HCT116 (cell line): ENCODE measurements around the gene FAM53A. TPM values are rescaled to one million over a fixed set of nuclear protein-coding genes. Genes with fewer than 3 reads are reported as not detected.

Experiments
- ATAC-seq: fragments of 200-7000 bp; cut with Tn5 transposase; 2 replicates; pipeline ENCODE4 v1.9.1; 2020; ENCODE audit warnings: mild to moderate bottlenecking, moderate library complexity
- BruUV-seq: library from RNA; stranded (reverse); fragments of 400-500 nt; replicated peaks from 2 replicates; lab custom pipeline; 2021; lab: Mats Ljungman, UMichigan
- CTCF ChIA-PET: fragments of 300-600 bp; sonication (Branson Sonifier 250); formaldehyde crosslinking; loops from one replicate; lab custom pipeline; 2021; ENCODE audit warnings: antibody characterized with exemption; lab: Charles Lee
- POLR2A ChIA-PET: fragments of 300-600, 350-600 bp; sonication (Branson Sonifier 250); formaldehyde crosslinking; loops from one replicate; lab custom pipeline; 2021; ENCODE audit warnings: antibody characterized with exemption; lab: Charles Lee
- RAD21 ChIA-PET, 2 experiments: fragments of 300-600 bp; sonication (Branson Sonifier 250); formaldehyde crosslinking; loops; one replicate each; lab custom pipeline; 2023; ENCODE audit warnings: low total read pairs in 2 of 2; ENCODE audit not compliant: uncharacterized antibody in 2 of 2, unreplicated experiment in 2 of 2, low non-redundant PET in 1 of 2; lab: Charles Lee
- DNase-seq: peaks from one replicate; pipeline ENCODE4 v3.0.0-alpha.2; 2010; ENCODE audit warnings: low read depth, low spot score
- H2AFZ ChIP-seq: fragments of 200-600 bp; shearing (Covaris generic), sonication (generic); 2 replicates; pipeline ENCODE4 v1.6.1; 2017; ENCODE audit warnings: low read depth, mixed run types, mixed read lengths, antibody characterized with exemption, low read length; ENCODE audit not compliant: poor library complexity, severe bottlenecking
- H3K27ac ChIP-seq: 2 replicates; pipeline ENCODE4 v1.5.1; 2012; ENCODE audit warnings: low read depth, low read length
- H3K27me3 ChIP-seq: fragments of 200-600 bp; sonication (generic); 2 replicates; pipeline ENCODE4 v1.6.1; 2016; ENCODE audit warnings: mixed run types, low read length, mixed read lengths; ENCODE audit not compliant: insufficient read depth
- H3K36me3 ChIP-seq, 2 experiments: fragments of 200-500 bp in 1 of 2; fragments of 200-600 bp in 1 of 2; sonication (Bioruptor generic) in 1 of 2; sonication (generic) in 1 of 2; 2 replicates each; pipeline versions ENCODE4 v1.5.1 to v1.6.1; 2014 to 2016; ENCODE audit warnings: low read length in 2 of 2, inconsistent platforms in 1 of 2, mixed read lengths in 1 of 2, mixed run types in 1 of 2; ENCODE audit not compliant: insufficient read depth in 2 of 2, control insufficient read depth in 1 of 2
- H3K4me1 ChIP-seq, 2 experiments: fragments of 200-600 bp in 1 of 2; sonication (generic) in 1 of 2; 2 replicates each; pipeline versions ENCODE4 v1.5.1 to v1.6.1; 2012 to 2017; ENCODE audit warnings: low read length in 2 of 2, inconsistent platforms in 1 of 2, mild to moderate bottlenecking in 1 of 2, mixed read lengths in 1 of 2, mixed run types in 1 of 2, moderate library complexity in 1 of 2; ENCODE audit not compliant: insufficient read depth in 2 of 2, control insufficient read depth in 1 of 2
- H3K4me2 ChIP-seq: fragments of 200-600 bp; sonication (generic); 2 replicates; pipeline ENCODE4 v1.6.1; 2017; ENCODE audit warnings: mixed run types, low read length, mixed read lengths
- H3K4me3 ChIP-seq, 2 experiments: fragments of 200-600 bp in 1 of 2; sonication (generic) in 1 of 2; replicated peaks in 1 of 2; 2 replicates each; pipeline ENCODE4 v1.5.1; 2011 to 2016; ENCODE audit warnings: low read length in 2 of 2, control low read depth in 1 of 2, low read depth in 1 of 2, mild to moderate bottlenecking in 1 of 2, mixed read lengths in 1 of 2, mixed run types in 1 of 2
- H3K79me2 ChIP-seq: fragments of 200-600 bp; sonication (generic); 2 replicates; pipeline ENCODE4 v1.6.1; 2017; ENCODE audit warnings: mild to moderate bottlenecking, mixed run types, low read length, moderate library complexity, mixed read lengths; ENCODE audit not compliant: insufficient read depth
- H3K9ac ChIP-seq: fragments of 200-600 bp; sonication (generic); 2 replicates; pipeline ENCODE4 v1.6.1; 2016; ENCODE audit warnings: low read length, mixed read lengths
- H3K9me2 ChIP-seq: fragments of 200-600 bp; sonication (generic), shearing (Covaris generic); 2 replicates; pipeline ENCODE4 v1.6.1; 2017; ENCODE audit warnings: mixed run types, mild to moderate bottlenecking, moderate library complexity; ENCODE audit not compliant: insufficient read depth
- H3K9me3 ChIP-seq, 2 experiments: fragments of 200-500 bp in 1 of 2; fragments of 200-600 bp in 1 of 2; sonication (Bioruptor generic) in 1 of 2; sonication (generic) in 1 of 2; 2 replicates each; pipeline ENCODE4 v1.6.1; 2014 to 2017; ENCODE audit warnings: low read length in 2 of 2, mixed read lengths in 2 of 2, inconsistent platforms in 1 of 2, low read depth in 1 of 2, mild to moderate bottlenecking in 1 of 2, mixed run types in 1 of 2, moderate library complexity in 1 of 2; ENCODE audit not compliant: control insufficient read depth in 1 of 2, insufficient read depth in 1 of 2
- H4K20me1 ChIP-seq: fragments of 200-600 bp; sonication (generic), shearing (Covaris generic); 2 replicates; pipeline ENCODE4 v1.6.1; 2017; ENCODE audit warnings: mixed run types, mild to moderate bottlenecking, moderate library complexity; ENCODE audit not compliant: insufficient read depth
- ATF3 ChIP-seq: IDR thresholded peaks from 2 replicates; pipeline ENCODE4 v1.6.1; 2012
- CBX3 ChIP-seq: IDR thresholded peaks from 2 replicates; pipeline ENCODE4 v1.6.1; 2012; ENCODE audit warnings: low read depth
- CEBPB ChIP-seq: IDR thresholded peaks from 2 replicates; pipeline ENCODE4 v1.6.1; 2012; ENCODE audit warnings: low read depth
- CTCF ChIP-seq, 3 experiments: fragments of 200-600 bp in 1 of 3; sonication (generic) in 1 of 3; IDR thresholded peaks in 2 of 3; conservative IDR thresholded peaks in 1 of 3; 2 replicates each; pipeline ENCODE4 v1.5.1; 2012 to 2017; ENCODE audit warnings: low read depth in 2 of 3, low read length in 2 of 3, antibody characterized with exemption in 1 of 3, borderline replicate concordance in 1 of 3, control low read depth in 1 of 3, mild to moderate bottlenecking in 1 of 3, mixed read lengths in 1 of 3, mixed run types in 1 of 3, moderate library complexity in 1 of 3; ENCODE audit not compliant: insufficient read depth in 1 of 3
- EGR1 ChIP-seq: IDR thresholded peaks from 2 replicates; pipeline ENCODE4 v1.6.1; 2012; ENCODE audit warnings: low read depth
- ELF1 ChIP-seq: IDR thresholded peaks from 2 replicates; pipeline ENCODE4 v1.6.1; 2012; ENCODE audit warnings: low read depth, borderline replicate concordance
- EZH2 ChIP-seq: fragments of 200-600 bp; sonication (generic); IDR thresholded peaks from 2 replicates; pipeline ENCODE4 v1.6.1; 2017; ENCODE audit warnings: antibody characterized with exemption, mixed run types
- JUND ChIP-seq: IDR thresholded peaks from 2 replicates; pipeline ENCODE4 v1.6.1; 2012
- MAX ChIP-seq: IDR thresholded peaks from 2 replicates; pipeline ENCODE4 v1.6.1; 2012
- POLR2A ChIP-seq: IDR thresholded peaks from 2 replicates; pipeline ENCODE4 v1.7.0; 2011; ENCODE audit warnings: borderline replicate concordance; ENCODE audit not compliant: insufficient read depth, insufficient read length; ENCODE audit errors: extremely low read depth
- RAD21 ChIP-seq: IDR thresholded peaks from 2 replicates; pipeline ENCODE4 v1.6.1; 2012; ENCODE audit warnings: low read depth, mild to moderate bottlenecking
- REST ChIP-seq: IDR thresholded peaks from 2 replicates; pipeline ENCODE4 v1.6.1; 2012; ENCODE audit warnings: low read depth
- SIN3A ChIP-seq: IDR thresholded peaks from 2 replicates; pipeline ENCODE4 v1.6.1; 2012; ENCODE audit warnings: low read depth
- SP1 ChIP-seq: IDR thresholded peaks from 2 replicates; pipeline ENCODE4 v1.6.1; 2012; ENCODE audit warnings: low read depth
- SRF ChIP-seq: IDR thresholded peaks from 2 replicates; pipeline ENCODE4 v1.6.1; 2012; ENCODE audit warnings: low read depth
- TCF7L2 ChIP-seq: IDR thresholded peaks from 2 replicates; pipeline ENCODE4 v1.7.0; 2011; ENCODE audit warnings: borderline replicate concordance, inconsistent platforms; ENCODE audit not compliant: insufficient read depth, insufficient read length; ENCODE audit errors: extremely low read depth
- YY1 ChIP-seq: IDR thresholded peaks from 2 replicates; pipeline ENCODE4 v1.6.1; 2011; ENCODE audit warnings: low read length, low read depth, moderate library complexity, mild to moderate bottlenecking; ENCODE audit not compliant: insufficient replicate concordance; ENCODE audit errors: extremely low read depth
- ZFX ChIP-seq: fragments of 450-650 bp; IDR thresholded peaks from 2 replicates; pipeline ENCODE4 v1.6.1; 2017
- ZNF274 ChIP-seq: fragments of 200-500 bp; sonication (Bioruptor generic); IDR thresholded peaks from 2 replicates; pipeline ENCODE4 v1.6.1; 2014; ENCODE audit warnings: mild to moderate bottlenecking, low read depth, low read length, inconsistent platforms
- intact Hi-C: fragments of 100-400 bp; cut with micrococcal nuclease; formaldehyde crosslinking; loops from 2 replicates; pipeline ENCODE4 v1.10.0; 2022
- total RNA-seq: library from RNA; stranded (reverse); gene quantifications from one replicate; pipeline ENCODE4 v1.2.1, GENCODE V29; 2021; ENCODE audit not compliant: unreplicated experiment

FAM53A gene
- total RNA-seq, 1 experiment from 2014 or later = 1.1 TPM

- Histone ChIP-seq H3K27ac (no peak overlapping the region), H3K79me2 (no peaks in the 10 kb centered on the region)
- TF ChIP-seq SIN3A (no peak), ZFX (no peak), YY1 (no peak), REST (no peak), JUND (no peak), ATF3 (no peak), ELF1 (no peak), TCF7L2 (no peak), EZH2 (no peak), CBX3 (no peak), CEBPB (no peak), MAX (no peak), SP1 (no peak), POLR2A (no peak), CTCF (IDR thresholded peaks at IDR 0.05 in 2 of 3, conservative IDR thresholded peaks at IDR 0.05 in 1 of 3; ENCODE audit: borderline replicate concordance in 1 of 3, insufficient read depth in 1 of 3, low read depth in 2 of 3, low read length in 2 of 3) (no peak), EGR1 (no peak), ZNF274 (no peak), RAD21 (no peak), SRF (no peak)
- TF ChIP-seq, all 23 proteins: peak for 0
- Histone ChIP-seq H4K20me1 (no peaks in the 10 kb centered on the region), H3K9ac (no peak overlapping the region), H2AFZ (no peak overlapping the region), H3K27me3 (no peaks in the 10 kb centered on the region), H3K9me3 (no peaks in the 10 kb centered on the region), H3K4me1 (peaks cover 0 to 13% of the 10 kb centered on the region in 2 experiments; a peak in 2 of 4 replicates), H3K9me2 (no peaks in the 10 kb centered on the region), H3K4me2 (no peak overlapping the region), H3K36me3 (no peaks in the 10 kb centered on the region), H3K4me3 (no peak overlapping the region)
- ChIA-PET RAD21 (no interaction called here), CTCF (no interaction called here), POLR2A (no interaction called here)
- no peak for DNase-seq
- no peak for ATAC-seq
- BruUV-seq = no TSS peak
- intact Hi-C loops = no loop called here
Measured at GRCh38 chr4:1611501-1611870, 72.6 kb downstream of the FAM53A start.
